WTC11 (cell line): ENCODE measurements around the gene NPHS1. TPM values are rescaled to one million over a fixed set of nuclear protein-coding genes. Genes with fewer than 3 reads are reported as not detected.

ENCODE experiments used
- ATAC-seq: fragments of 200-7000 bp; cut with Tn5 transposase; 2 replicates; pipeline ENCODE4 v1.10.0; 2021; ENCODE audit warnings: mild to moderate bottlenecking, moderate library complexity
- CTCF ChIA-PET: fragments of 300-600 bp; sonication (Branson Sonifier 250); formaldehyde crosslinking; loops from one replicate; lab custom pipeline; 2021; ENCODE audit warnings: antibody characterized with exemption; lab: Charles Lee
- POLR2A ChIA-PET: fragments of 350-600 bp; sonication (Branson Sonifier 250); formaldehyde crosslinking; loops from one replicate; lab custom pipeline; 2021; ENCODE audit warnings: antibody characterized with exemption; lab: Charles Lee
- DNase-seq: peaks from one replicate; pipeline ENCODE4 v3.0.0; 2021; ENCODE audit warnings: low spot score
- H3K27ac Mint-ChIP-seq: 2 replicates; pipeline ENCODE4 v1.8.0; 2021; ENCODE audit warnings: mixed read lengths
- H3K27me3 Mint-ChIP-seq: 2 replicates; pipeline ENCODE4 v1.8.0; 2021; ENCODE audit warnings: low read depth, mild to moderate bottlenecking, moderate library complexity, mixed read lengths
- H3K36me3 Mint-ChIP-seq: 2 replicates; pipeline ENCODE4 v1.8.0; 2021; ENCODE audit warnings: mixed read lengths
- H3K4me1 Mint-ChIP-seq: 2 replicates; pipeline ENCODE4 v1.8.0; 2022; ENCODE audit warnings: mixed read lengths
- H3K4me3 Mint-ChIP-seq: 2 replicates; pipeline ENCODE4 v1.8.0; 2021; ENCODE audit warnings: mild to moderate bottlenecking, moderate library complexity, mixed read lengths
- H3K9me3 Mint-ChIP-seq: 2 replicates; pipeline ENCODE4 v1.8.0; 2021; ENCODE audit warnings: mixed read lengths
- ELF4 ChIP-seq: sonication (generic); formaldehyde crosslinking; IDR thresholded peaks from 2 replicates; pipeline ENCODE4 v1.8.1; 2022; ENCODE audit warnings: low read depth, mild to moderate bottlenecking, moderate library complexity, missing genetic modification reagents
- ERG ChIP-seq: fragments of 250-450 bp; sonication (Bioruptor Pico); IDR thresholded peaks from 2 replicates; pipeline ENCODE4 v1.8.0; 2021; ENCODE audit warnings: mild to moderate bottlenecking
- FOXK1 ChIP-seq: sonication (generic); formaldehyde crosslinking; IDR thresholded peaks from 2 replicates; pipeline ENCODE4 v1.8.0; 2022; ENCODE audit warnings: mild to moderate bottlenecking, moderate library complexity, missing genetic modification reagents
- MXD4 ChIP-seq: fragments of 250-450 bp; sonication (Bioruptor Pico); IDR thresholded peaks from 2 replicates; pipeline ENCODE4 v1.8.0; 2021; ENCODE audit warnings: mild to moderate bottlenecking, moderate library complexity, borderline replicate concordance
- NR2C2 ChIP-seq: sonication (generic); formaldehyde crosslinking; IDR thresholded peaks from 2 replicates; pipeline ENCODE4 v1.8.0; 2022; ENCODE audit warnings: mild to moderate bottlenecking, missing genetic modification reagents
- OVOL2 ChIP-seq: fragments of 250-450 bp; sonication (Bioruptor Pico); IDR thresholded peaks from 2 replicates; pipeline ENCODE4 v1.9.0; 2021; ENCODE audit warnings: mild to moderate bottlenecking, borderline replicate concordance
- PRDM15 ChIP-seq: sonication (generic); formaldehyde crosslinking; IDR thresholded peaks from 2 replicates; pipeline ENCODE4 v1.8.0; 2022; ENCODE audit warnings: missing genetic modification reagents
- SMAD3 ChIP-seq: sonication (generic); formaldehyde crosslinking; IDR thresholded peaks from 2 replicates; pipeline ENCODE4 v1.8.0; 2022; ENCODE audit warnings: missing genetic modification reagents, mild to moderate bottlenecking, borderline replicate concordance
- SP1 ChIP-seq: sonication (generic); formaldehyde crosslinking; conservative IDR thresholded peaks from 2 replicates; pipeline ENCODE4 v1.8.1; 2022; ENCODE audit warnings: missing genetic modification reagents
- TEAD1 ChIP-seq: sonication (generic); formaldehyde crosslinking; IDR thresholded peaks from 2 replicates; pipeline ENCODE4 v1.8.0; 2022; ENCODE audit warnings: mild to moderate bottlenecking, missing genetic modification reagents
- USF2 ChIP-seq: sonication (generic); formaldehyde crosslinking; IDR thresholded peaks from 2 replicates; pipeline ENCODE4 v1.8.1; 2023; ENCODE audit warnings: mild to moderate bottlenecking, missing genetic modification reagents, moderate library complexity
- ZNF138 ChIP-seq: sonication (generic); formaldehyde crosslinking; conservative IDR thresholded peaks from 2 replicates; pipeline ENCODE4 v1.8.1; 2022; ENCODE audit warnings: mild to moderate bottlenecking, moderate library complexity, missing genetic modification reagents
- ZNF232 ChIP-seq: sonication (generic); formaldehyde crosslinking; IDR thresholded peaks from 2 replicates; pipeline ENCODE4 v1.8.0; 2022; ENCODE audit warnings: mild to moderate bottlenecking, missing genetic modification reagents
- ZNF396 ChIP-seq: fragments of 250-450 bp; sonication (Bioruptor Pico); IDR thresholded peaks from 2 replicates; pipeline ENCODE4 v1.8.0; 2021; ENCODE audit warnings: mild to moderate bottlenecking, moderate library complexity, borderline replicate concordance
- ZNF416 ChIP-seq: fragments of 250-450 bp; sonication (Bioruptor Pico); IDR thresholded peaks from 2 replicates; pipeline ENCODE4 v1.9.0; 2021; ENCODE audit warnings: mild to moderate bottlenecking, inconsistent platforms
- total RNA-seq: library from RNA; stranded (reverse); gene quantifications from 3 replicates; pipeline ENCODE4 v1.2.3, GENCODE V29; 2021
- TF ChIP-seq, protein P1 (sequence below): sonication (generic); formaldehyde crosslinking; IDR thresholded peaks from 2 replicates; pipeline ENCODE4 v1.8.0; 2022; ENCODE audit warnings: mild to moderate bottlenecking, missing genetic modification reagents
- TF ChIP-seq, protein P2 (sequence below): fragments of 250-450 bp; sonication (Bioruptor Pico); IDR thresholded peaks from 2 replicates; pipeline ENCODE4 v2.1.2; 2022; ENCODE audit warnings: mild to moderate bottlenecking, moderate library complexity
- TF ChIP-seq, protein P3 (sequence below): fragments of 250-450 bp; sonication (Bioruptor Pico); IDR thresholded peaks from 2 replicates; pipeline ENCODE4 v1.9.0; 2021; ENCODE audit warnings: moderate library complexity, mild to moderate bottlenecking, inconsistent platforms, borderline replicate concordance
- TF ChIP-seq, protein P4 (sequence below): sonication (generic); formaldehyde crosslinking; IDR thresholded peaks from 2 replicates; pipeline ENCODE4 v1.8.0; 2022; ENCODE audit warnings: mild to moderate bottlenecking, missing genetic modification reagents
- TF ChIP-seq, protein P5 (sequence below): sonication (generic); formaldehyde crosslinking; conservative IDR thresholded peaks from 2 replicates; pipeline ENCODE4 v1.8.1; 2023; ENCODE audit warnings: mild to moderate bottlenecking, low read depth, missing genetic modification reagents, moderate library complexity

Gene NPHS1
- total RNA-seq, 1 experiment from 2014 or later: 0.61 TPM

DNA sequence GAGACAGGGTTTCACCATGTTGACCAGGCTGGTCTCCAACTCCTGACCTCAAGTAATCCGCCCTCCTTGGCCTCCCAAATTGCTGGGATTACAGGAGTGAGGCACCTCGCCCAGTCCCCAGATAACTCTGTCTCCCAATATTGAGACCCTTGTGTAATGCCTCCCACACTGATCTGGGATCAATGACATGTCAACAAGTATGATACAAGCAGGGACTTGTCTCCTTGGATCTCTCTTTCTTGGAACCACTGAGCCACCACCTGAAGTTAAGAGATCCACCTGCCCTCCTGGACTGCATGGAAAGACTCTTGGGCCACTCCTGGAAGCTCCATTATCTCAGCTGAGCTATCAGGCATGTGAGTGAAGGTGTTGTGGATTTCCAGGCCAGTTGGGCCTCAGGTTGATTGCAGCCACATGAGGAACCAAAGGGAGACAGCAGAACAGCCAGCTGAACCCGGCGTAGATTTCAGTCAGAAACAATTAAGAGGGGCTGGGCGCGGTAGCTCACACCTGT is 33.0 kb upstream of the NPHS1 start:
- ATAC-seq: no peak
- no peak overlapping the region for H3K4me3 Mint-ChIP-seq
- H3K4me1 Mint-ChIP-seq: no peaks in the 10 kb centered on the region
- TF ChIP-seq FOXK1 (CRISPR knock-in tag) (no peak), USF2 (CRISPR knock-in tag) (no peak), OVOL2 (CRISPR knock-in tag) (no peak), ZNF396 (CRISPR knock-in tag) (no peak), ZNF416 (CRISPR knock-in tag) (no peak), PRDM15 (CRISPR knock-in tag) (no peak), ELF4 (CRISPR knock-in tag) (no peak), ZNF232 (CRISPR knock-in tag) (no peak), NR2C2 (no peak), TEAD1 (CRISPR knock-in tag) (no peak), ZNF138 (CRISPR knock-in tag) (no peak), MXD4 (CRISPR knock-in tag) (no peak), ERG (CRISPR knock-in tag) (no peak), SP1 (CRISPR knock-in tag) (no peak), SMAD3 (CRISPR knock-in tag) (no peak)
- TF ChIP-seq, protein P1, sequence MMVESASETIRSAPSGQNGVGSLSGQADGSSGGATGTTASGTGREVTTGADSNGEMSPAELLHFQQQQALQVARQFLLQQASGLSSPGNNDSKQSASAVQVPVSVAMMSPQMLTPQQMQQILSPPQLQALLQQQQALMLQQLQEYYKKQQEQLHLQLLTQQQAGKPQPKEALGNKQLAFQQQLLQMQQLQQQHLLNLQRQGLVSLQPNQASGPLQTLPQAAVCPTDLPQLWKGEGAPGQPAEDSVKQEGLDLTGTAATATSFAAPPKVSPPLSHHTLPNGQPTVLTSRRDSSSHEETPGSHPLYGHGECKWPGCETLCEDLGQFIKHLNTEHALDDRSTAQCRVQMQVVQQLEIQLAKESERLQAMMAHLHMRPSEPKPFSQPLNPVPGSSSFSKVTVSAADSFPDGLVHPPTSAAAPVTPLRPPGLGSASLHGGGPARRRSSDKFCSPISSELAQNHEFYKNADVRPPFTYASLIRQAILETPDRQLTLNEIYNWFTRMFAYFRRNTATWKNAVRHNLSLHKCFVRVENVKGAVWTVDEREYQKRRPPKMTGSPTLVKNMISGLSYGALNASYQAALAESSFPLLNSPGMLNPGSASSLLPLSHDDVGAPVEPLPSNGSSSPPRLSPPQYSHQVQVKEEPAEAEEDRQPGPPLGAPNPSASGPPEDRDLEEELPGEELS (CRISPR knock-in tag): no peak
- TF ChIP-seq, protein P2, sequence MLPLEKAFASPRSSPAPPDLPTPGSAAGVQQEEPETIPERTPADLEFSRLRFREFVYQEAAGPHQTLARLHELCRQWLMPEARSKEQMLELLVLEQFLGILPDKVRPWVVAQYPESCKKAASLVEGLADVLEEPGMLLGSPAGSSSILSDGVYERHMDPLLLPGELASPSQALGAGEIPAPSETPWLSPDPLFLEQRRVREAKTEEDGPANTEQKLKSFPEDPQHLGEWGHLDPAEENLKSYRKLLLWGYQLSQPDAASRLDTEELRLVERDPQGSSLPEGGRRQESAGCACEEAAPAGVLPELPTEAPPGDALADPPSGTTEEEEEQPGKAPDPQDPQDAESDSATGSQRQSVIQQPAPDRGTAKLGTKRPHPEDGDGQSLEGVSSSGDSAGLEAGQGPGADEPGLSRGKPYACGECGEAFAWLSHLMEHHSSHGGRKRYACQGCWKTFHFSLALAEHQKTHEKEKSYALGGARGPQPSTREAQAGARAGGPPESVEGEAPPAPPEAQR (CRISPR knock-in tag): no peak
- TF ChIP-seq, protein P3, sequence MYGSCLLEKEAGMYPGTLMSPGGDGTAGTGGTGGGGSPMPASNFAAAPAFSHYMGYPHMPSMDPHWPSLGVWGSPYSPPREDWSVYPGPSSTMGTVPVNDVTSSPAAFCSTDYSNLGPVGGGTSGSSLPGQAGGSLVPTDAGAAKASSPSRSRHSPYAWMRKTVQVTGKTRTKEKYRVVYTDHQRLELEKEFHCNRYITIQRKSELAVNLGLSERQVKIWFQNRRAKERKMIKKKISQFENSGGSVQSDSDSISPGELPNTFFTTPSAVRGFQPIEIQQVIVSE (CRISPR knock-in tag): no peak
- TF ChIP-seq, protein P4, sequence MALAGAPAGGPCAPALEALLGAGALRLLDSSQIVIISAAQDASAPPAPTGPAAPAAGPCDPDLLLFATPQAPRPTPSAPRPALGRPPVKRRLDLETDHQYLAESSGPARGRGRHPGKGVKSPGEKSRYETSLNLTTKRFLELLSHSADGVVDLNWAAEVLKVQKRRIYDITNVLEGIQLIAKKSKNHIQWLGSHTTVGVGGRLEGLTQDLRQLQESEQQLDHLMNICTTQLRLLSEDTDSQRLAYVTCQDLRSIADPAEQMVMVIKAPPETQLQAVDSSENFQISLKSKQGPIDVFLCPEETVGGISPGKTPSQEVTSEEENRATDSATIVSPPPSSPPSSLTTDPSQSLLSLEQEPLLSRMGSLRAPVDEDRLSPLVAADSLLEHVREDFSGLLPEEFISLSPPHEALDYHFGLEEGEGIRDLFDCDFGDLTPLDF: no peak
- TF ChIP-seq, protein P5, sequence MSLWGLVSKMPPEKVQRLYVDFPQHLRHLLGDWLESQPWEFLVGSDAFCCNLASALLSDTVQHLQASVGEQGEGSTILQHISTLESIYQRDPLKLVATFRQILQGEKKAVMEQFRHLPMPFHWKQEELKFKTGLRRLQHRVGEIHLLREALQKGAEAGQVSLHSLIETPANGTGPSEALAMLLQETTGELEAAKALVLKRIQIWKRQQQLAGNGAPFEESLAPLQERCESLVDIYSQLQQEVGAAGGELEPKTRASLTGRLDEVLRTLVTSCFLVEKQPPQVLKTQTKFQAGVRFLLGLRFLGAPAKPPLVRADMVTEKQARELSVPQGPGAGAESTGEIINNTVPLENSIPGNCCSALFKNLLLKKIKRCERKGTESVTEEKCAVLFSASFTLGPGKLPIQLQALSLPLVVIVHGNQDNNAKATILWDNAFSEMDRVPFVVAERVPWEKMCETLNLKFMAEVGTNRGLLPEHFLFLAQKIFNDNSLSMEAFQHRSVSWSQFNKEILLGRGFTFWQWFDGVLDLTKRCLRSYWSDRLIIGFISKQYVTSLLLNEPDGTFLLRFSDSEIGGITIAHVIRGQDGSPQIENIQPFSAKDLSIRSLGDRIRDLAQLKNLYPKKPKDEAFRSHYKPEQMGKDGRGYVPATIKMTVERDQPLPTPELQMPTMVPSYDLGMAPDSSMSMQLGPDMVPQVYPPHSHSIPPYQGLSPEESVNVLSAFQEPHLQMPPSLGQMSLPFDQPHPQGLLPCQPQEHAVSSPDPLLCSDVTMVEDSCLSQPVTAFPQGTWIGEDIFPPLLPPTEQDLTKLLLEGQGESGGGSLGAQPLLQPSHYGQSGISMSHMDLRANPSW (CRISPR knock-in tag): no peak
- TF ChIP-seq, all 79 proteins: peak for 0
- Mint-ChIP-seq H3K27ac (no peak overlapping the region), H3K9me3 (no peaks in the 10 kb centered on the region), H3K27me3 (no peaks in the 10 kb centered on the region; the same call in 1 of the 2 replicates), H3K36me3 (peaks cover 30% of the 10 kb centered on the region)
- ChIA-PET POLR2A (no interaction called here), CTCF (no interaction called here)
- DNase-seq: no peak
